ENCODE data around the gene TMSB10.

Gene TMSB10

GRCh38 chr2:84880645-84881521 lies 24.6 kb upstream of the TMSB10 start, which contains the start of gene TRABD2A:
TRABD2A (minus strand) TSS chr2:84881084; CDS start chr2:84881039, 45 bp downstream.
- peak; percentile 25 for DNase-seq

GRCh38 chr2:84881581-84882413 lies 23.7 kb upstream of the TMSB10 start:
- peak; percentile 81 for DNase-seq

GRCh38 chr2:84882414-84882738 lies 23.1 kb upstream of the TMSB10 start:
- DNase-seq, result no peak

GRCh38 chr2:84882775-84883550 lies 22.5 kb upstream of the TMSB10 start:
- DNase-seq, result no peak

- no peak for DNase-seq
Measured at GRCh38 chr2:84884449-84884848, 21.0 kb upstream of the TMSB10 start.

GRCh38 chr2:84885111-84885510 lies 20.3 kb upstream of the TMSB10 start:
- DNase-seq, result no peak

GRCh38 chr2:84886791-84887190 lies 18.7 kb upstream of the TMSB10 start:
- DNase-seq, result no peak

GRCh38 chr2:84888401-84889276 lies 16.8 kb upstream of the TMSB10 start:
- DNase-seq, result peak; percentile 32

- DNase-seq, result no peak
Measured at GRCh38 chr2:84889332-84889731, 16.1 kb upstream of the TMSB10 start.

GRCh38 chr2:84891355-84892010 lies 14.0 kb upstream of the TMSB10 start:
- DNase-seq, result no peak

GRCh38 chr2:84894131-84894586 lies 11.3 kb upstream of the TMSB10 start:
- DNase-seq, result no peak

GRCh38 chr2:84894758-84895520 lies 10.5 kb upstream of the TMSB10 start:
- DNase-seq, result no peak

- no peak for DNase-seq
Measured at GRCh38 chr2:84896567-84896966, 8.9 kb upstream of the TMSB10 start.

GRCh38 chr2:84897773-84898172 lies 7.7 kb upstream of the TMSB10 start:
- DNase-seq, result no peak

GRCh38 chr2:84899304-84900204 lies 5.9 kb upstream of the TMSB10 start:
- no peak for DNase-seq

- DNase-seq, result no peak
Measured at GRCh38 chr2:84900971-84901370, 4.5 kb upstream of the TMSB10 start.

GRCh38 chr2:84901593-84902120 lies 3.8 kb upstream of the TMSB10 start:
- DNase-seq, result no peak

- DNase-seq, result no peak
Measured at GRCh38 chr2:84902526-84902925, 2.9 kb upstream of the TMSB10 start.

GRCh38 chr2:84904151-84904550 lies 1.3 kb upstream of the TMSB10 start:
- no peak for DNase-seq

All from hematopoietic multipotent progenitor cell treated with erythropoietin and hydrocortisone succinate and interleukin-3 and kit ligand, for 8 days (in vitro differentiated cells).